ENCODE data around the gene TMEM132C.

The TMEM132C gene

DNA sequence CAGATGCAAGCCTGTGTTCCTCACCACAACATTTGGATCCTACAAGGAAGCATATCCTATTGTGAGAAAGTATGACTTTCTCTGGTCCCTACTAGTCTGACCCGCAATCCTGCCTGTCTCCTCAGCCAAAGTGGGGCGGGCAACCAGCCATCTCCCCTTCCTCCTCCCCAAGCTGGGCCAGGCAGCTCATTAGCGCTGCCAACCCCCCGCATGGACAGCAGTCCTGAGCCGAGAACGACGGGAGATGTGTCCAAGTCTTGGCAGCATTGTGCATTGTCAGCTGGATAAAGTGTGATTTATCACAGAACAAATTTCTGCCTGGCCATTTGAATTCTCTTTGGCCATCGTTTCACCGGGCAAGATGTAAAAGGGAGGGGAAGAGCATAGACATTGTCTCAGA, 417.4 kb downstream of the TMEM132C start:
- no peaks in the 10 kb centered on the region for H3K27me3 Mint-ChIP-seq
- H3K4me3 Mint-ChIP-seq = no peak overlapping the region
- DNase-seq = no peak
- no peak overlapping the region for H3K27ac Mint-ChIP-seq
- no peaks in the 10 kb centered on the region for H3K4me1 Mint-ChIP-seq
- peaks cover 18% of the 10 kb centered on the region for H3K9me3 Mint-ChIP-seq
- H3K36me3 Mint-ChIP-seq = no peaks in the 10 kb centered on the region
- CTCF ChIA-PET = no interaction called here

DNA sequence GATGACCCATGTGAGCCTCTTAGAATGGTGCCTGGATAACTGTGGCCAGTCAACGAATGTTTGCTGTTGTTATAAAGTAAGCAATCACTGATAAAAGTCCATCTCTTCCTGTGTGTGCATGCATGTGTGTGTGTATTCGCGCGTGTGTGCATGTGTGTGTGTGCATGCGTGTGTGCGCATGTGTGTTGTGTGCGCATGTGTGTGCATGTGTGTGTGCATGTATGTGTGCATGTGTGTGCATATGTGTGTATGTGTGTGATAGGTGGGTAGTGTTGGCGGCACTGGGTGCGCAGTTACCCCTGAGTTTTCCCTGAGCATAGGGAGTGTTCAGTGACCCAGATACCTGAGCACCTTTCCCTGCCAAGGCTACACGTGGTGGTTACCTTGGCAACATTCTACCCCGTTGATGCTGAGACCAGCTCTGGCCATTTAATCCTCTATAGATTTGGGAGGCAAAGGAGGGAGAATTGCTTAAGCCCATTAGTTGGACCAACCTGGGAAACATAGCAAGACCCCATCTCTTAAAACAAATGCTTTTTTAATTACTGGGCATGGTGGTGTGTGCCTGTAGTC, 419.0 kb downstream of the TMEM132C start:
- no peaks in the 10 kb centered on the region for H3K27me3 Mint-ChIP-seq
- CTCF ChIA-PET = no interaction called here
- DNase-seq = no peak
- peaks cover 18% of the 10 kb centered on the region for H3K9me3 Mint-ChIP-seq
- no peaks in the 10 kb centered on the region for H3K36me3 Mint-ChIP-seq
- no peak overlapping the region for H3K27ac Mint-ChIP-seq
- no peak overlapping the region for H3K4me3 Mint-ChIP-seq
- no peaks in the 10 kb centered on the region for H3K4me1 Mint-ChIP-seq

DNA sequence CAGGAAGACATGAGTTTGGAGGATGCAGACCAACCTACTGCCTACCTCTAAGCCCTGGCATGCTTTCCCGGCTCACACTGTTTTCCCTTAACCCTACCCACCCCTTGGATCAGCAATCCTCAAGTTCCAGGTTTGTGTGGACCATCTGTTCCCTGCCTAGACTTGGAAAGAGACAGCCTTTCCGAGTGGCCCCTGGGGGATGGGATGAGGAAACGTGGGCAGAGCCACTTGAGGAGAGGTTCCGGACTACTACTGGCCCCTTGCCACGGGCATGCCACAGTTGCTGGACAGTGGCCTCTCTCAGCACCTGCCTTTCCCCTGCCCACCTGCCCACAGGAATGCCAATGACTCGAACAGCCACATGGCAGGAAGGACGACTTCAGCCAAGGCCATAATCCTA, 420.9 kb downstream of the TMEM132C start:
- Mint-ChIP-seq H3K9me3 (peaks cover 15% of the 10 kb centered on the region), H3K36me3 (no peaks in the 10 kb centered on the region), H3K4me1 (no peaks in the 10 kb centered on the region), H3K27me3 (no peaks in the 10 kb centered on the region), H3K4me3 (no peak overlapping the region), H3K27ac (no peak overlapping the region)
- CTCF ChIA-PET = no interaction called here
- DNase-seq = no peak

DNA sequence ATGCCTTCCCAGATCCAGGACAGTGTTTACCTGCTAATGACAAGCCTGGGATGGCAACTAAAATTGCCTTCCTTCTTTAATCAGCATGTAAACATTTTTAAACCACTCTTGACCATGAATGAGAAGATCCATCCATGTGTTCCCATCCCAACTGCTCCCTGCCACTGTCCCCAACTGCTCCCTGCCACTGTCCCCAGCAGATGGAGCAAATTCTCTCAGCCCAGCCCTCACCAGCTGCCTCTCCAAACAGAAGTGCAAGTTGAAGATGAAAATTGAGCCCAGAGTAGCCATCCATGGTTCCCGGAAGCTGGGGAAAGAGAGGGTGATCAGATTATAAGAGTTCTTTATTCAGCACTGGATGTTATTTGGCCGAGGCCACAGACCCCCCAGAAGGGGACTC, 423.7 kb downstream of the TMEM132C start:
- CTCF ChIA-PET = no interaction called here
- no peaks in the 10 kb centered on the region for H3K36me3 Mint-ChIP-seq
- H3K4me1 Mint-ChIP-seq = no peaks in the 10 kb centered on the region
- DNase-seq = no peak
- no peak overlapping the region for H3K4me3 Mint-ChIP-seq
- H3K27me3 Mint-ChIP-seq = no peaks in the 10 kb centered on the region
- no peak overlapping the region for H3K27ac Mint-ChIP-seq
- H3K9me3 Mint-ChIP-seq = peaks cover 14% of the 10 kb centered on the region

DNA sequence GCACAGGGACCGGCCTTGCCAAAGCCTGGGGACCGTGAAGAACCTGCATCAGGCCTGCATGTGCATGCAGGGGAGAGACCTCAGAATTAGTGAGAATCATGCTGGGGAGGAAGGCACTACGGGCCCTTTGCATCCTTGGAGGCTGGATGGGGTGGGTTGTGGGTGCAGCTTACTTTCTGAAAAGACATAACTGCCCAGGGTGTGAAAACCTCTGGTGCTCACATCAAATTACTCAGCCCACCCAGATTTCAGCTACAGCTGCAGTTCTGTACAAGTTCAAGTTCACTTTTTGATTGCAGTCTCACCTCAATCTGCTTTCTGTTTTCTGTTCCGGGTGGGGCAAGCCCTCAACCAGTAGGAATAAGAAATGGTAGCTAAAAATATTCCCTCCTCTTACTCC, 426.1 kb downstream of the TMEM132C start:
- Mint-ChIP-seq H3K36me3 (no peaks in the 10 kb centered on the region), H3K4me1 (no peaks in the 10 kb centered on the region), H3K27me3 (no peaks in the 10 kb centered on the region), H3K4me3 (no peak overlapping the region), H3K27ac (no peak overlapping the region), H3K9me3 (peaks cover 18% of the 10 kb centered on the region)
- CTCF ChIA-PET = no interaction called here
- DNase-seq = no peak

DNA sequence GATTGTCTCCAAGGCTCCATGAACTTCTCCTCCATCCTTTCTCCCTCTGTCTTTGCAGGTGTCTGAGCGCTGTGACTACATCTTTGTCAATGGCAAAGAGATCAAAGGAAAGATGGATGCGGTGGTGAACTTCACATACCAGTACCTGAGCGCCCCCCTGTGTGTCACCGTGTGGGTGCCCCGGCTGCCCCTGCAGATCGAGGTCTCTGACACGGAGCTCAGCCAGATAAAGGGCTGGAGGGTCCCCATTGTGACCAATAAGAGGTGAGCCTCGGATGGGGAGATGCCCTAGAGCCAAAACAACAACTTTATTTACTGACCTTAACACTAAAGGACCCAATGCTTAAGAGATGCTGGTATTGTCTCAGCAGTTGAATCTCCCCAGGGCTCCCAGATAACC, 426.8 kb downstream of the TMEM132C start:
- Mint-ChIP-seq H3K36me3 (no peaks in the 10 kb centered on the region), H3K4me1 (no peaks in the 10 kb centered on the region), H3K4me3 (no peak overlapping the region), H3K27ac (no peak overlapping the region), H3K9me3 (peaks cover 19% of the 10 kb centered on the region), H3K27me3 (no peaks in the 10 kb centered on the region)
- no peak for DNase-seq
- CTCF ChIA-PET = no interaction called here

DNA sequence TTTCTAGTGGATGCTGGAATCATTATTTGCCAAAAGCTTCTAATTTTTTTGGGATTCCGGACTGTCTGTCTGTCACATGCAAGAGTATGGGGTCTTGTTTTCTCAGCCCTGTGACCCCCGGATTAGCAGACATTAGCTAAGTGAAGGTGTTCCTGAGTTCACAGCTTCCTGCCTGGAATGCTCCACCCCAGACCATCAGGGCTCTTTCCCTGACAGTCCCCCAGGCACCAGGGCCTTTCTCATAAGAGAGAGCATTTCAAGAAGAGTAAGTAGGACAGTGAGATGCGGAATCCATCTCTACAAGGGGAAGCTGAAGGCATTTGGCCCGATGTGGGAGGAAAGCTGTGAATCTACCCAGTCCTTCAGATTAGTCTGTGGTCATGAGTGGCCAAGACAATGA, 427.5 kb downstream of the TMEM132C start:
- DNase-seq = no peak
- H3K4me3 Mint-ChIP-seq = no peak overlapping the region
- H3K27ac Mint-ChIP-seq = no peak overlapping the region
- peaks cover 20% of the 10 kb centered on the region for H3K9me3 Mint-ChIP-seq
- CTCF ChIA-PET = no interaction called here
- H3K27me3 Mint-ChIP-seq = no peaks in the 10 kb centered on the region
- H3K36me3 Mint-ChIP-seq = no peaks in the 10 kb centered on the region
- no peaks in the 10 kb centered on the region for H3K4me1 Mint-ChIP-seq

DNA sequence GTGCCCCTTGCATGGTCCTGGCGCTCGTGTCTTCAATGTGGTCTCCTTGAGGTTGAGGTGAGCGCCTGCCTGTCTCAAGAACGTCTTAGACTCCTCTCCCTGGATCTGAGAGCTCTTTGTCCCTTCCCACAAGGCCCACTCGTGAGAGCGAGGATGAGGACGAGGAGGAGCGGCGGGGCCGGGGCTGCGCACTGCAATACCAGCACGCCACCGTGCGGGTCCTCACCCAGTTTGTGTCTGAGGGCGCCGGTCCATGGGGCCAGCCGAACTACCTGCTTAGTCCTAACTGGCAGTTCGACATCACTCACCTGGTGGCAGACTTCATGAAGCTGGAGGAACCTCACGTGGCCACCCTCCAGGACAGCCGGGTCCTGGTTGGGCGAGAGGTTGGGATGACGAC, 428.7 kb downstream of the TMEM132C start:
- no peak overlapping the region for H3K4me3 Mint-ChIP-seq
- peaks cover 20% of the 10 kb centered on the region for H3K9me3 Mint-ChIP-seq
- H3K36me3 Mint-ChIP-seq = no peaks in the 10 kb centered on the region
- H3K27me3 Mint-ChIP-seq = no peaks in the 10 kb centered on the region
- H3K4me1 Mint-ChIP-seq = no peaks in the 10 kb centered on the region
- DNase-seq = no peak
- H3K27ac Mint-ChIP-seq = no peak overlapping the region
- CTCF ChIA-PET = no interaction called here

DNA sequence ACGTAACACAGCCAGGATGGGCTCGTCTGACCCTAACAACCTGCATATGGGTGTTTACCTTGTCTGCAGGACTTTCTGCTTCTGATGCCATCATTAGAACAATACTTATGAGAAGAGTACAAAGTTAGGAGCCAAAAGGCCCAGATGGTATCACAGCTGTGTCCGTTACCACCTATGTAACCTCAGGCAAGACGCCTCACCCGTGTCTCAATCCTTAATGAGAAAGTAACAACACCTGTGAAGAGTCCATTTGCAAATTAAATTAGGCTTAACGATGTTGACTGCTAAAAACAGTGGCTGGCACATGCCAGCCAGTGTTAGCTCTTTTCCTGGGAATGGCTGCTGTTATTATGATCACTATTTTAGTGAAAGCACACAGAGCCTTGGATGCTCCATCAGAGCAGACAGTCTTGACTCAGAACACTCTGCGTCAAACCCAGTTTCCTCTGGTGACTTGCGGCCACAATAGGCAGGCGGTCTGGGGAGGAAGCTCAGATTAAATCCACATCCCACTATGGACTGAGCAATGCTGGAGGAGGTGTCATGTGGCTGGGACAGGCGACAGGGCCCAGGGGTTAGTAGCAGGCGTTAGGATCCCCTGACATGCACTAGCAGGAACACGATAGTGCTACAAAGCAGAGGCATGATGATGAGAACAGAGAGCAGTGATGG, 431.5 kb downstream of the TMEM132C start:
- CTCF ChIA-PET = no interaction called here
- Mint-ChIP-seq H3K27ac (no peak overlapping the region), H3K4me1 (no peaks in the 10 kb centered on the region), H3K36me3 (no peaks in the 10 kb centered on the region), H3K4me3 (no peak overlapping the region), H3K9me3 (peaks cover 27% of the 10 kb centered on the region), H3K27me3 (no peaks in the 10 kb centered on the region)
- no peak for DNase-seq

DNA sequence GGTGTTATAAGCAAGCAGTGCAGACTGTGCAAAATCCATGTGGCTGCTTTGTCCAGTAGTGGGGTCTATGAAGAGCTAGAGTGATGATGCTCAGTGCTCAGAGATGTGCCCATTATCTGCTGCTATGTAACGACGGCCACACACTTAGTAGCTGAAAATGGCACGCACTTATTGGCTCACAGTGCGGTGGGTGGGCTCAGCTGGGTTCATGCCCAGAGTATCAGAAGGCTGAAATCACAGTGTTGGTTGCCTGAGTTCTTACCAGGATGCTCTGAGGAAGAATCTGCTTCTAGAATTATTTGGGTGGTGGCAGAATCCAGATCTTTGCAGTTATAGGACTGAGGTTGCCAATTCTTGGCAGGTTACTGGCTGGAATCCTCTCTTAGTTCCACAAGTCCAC, 432.1 kb downstream of the TMEM132C start:
- no peaks in the 10 kb centered on the region for H3K4me1 Mint-ChIP-seq
- no peak for DNase-seq
- CTCF ChIA-PET = no interaction called here

DNA sequence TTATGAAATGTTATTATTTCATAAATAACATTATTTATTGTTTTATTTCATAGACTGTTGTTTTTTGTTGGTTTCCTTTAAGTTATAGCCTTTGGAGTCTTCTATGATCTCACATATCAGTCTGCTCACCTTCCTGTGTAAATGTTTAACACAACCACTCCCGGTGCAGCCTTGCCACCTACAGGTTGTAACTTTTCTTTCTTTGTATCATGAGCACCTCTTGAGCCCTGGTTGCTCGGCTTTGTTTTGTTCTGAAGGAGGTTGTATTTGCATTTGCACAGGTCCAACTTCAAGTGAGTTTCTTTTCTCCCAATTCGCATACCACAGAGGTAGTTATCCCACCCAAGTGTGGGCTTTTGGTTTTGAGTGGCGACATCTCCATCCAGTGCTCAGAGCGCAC, 435.4 kb downstream of the TMEM132C start:
- CTCF ChIA-PET = no interaction called here
- DNase-seq = no peak
- Mint-ChIP-seq H3K4me1 (no peaks in the 10 kb centered on the region), H3K36me3 (no peaks in the 10 kb centered on the region), H3K27me3 (no peaks in the 10 kb centered on the region), H3K9me3 (peaks cover 21% of the 10 kb centered on the region), H3K4me3 (no peak overlapping the region), H3K27ac (no peak overlapping the region)

More for the DNA sequence above, 432.1 kb downstream of the TMEM132C start:
- Mint-ChIP-seq H3K36me3 (no peaks in the 10 kb centered on the region), H3K27ac (no peak overlapping the region), H3K27me3 (no peaks in the 10 kb centered on the region), H3K4me3 (no peak overlapping the region), H3K9me3 (peaks cover 30% of the 10 kb centered on the region)

DNA sequence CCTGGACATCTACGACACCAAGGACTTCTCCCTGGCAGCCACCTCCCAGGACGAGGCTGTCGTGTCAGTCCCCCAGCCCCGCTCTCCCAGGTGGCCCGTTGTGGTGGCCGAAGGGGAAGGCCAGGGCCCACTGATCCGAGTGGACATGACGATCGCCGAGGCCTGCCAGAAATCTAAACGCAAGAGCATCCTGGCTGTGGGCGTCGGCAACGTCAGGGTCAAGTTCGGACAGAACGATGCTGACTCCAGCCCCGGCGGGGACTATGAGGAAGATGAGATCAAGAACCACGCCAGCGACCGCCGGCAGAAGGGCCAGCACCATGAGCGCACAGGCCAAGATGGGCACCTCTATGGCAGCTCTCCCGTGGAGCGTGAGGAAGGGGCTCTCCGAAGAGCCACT, 438.2 kb downstream of the TMEM132C start:
- CTCF ChIA-PET = no interaction called here

DNA sequence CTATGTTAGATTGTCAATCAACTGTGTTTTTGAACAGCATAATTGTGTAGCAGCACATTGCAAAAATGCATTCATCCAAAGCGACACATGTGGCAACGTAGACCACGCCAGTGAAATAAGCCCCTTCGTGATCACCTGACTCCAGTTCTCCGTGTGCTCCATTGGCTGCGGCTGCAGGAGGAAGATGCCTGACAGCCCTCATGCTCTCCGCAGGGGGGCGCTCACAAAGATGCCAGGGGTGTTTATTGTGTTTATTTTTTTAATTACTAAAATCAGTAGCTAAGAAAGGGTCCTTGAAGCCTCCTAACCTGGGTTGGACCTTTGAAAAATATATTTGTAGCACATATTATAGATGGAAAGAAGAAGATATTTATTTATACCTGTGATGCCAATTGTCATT, 440.5 kb downstream of the TMEM132C start:
- Mint-ChIP-seq H3K36me3 (no peaks in the 10 kb centered on the region), H3K4me1 (no peaks in the 10 kb centered on the region), H3K27ac (no peak overlapping the region), H3K27me3 (no peaks in the 10 kb centered on the region), H3K9me3 (peaks cover 16% of the 10 kb centered on the region), H3K4me3 (no peak overlapping the region)
- CTCF ChIA-PET = no interaction called here
- DNase-seq = no peak

More for the DNA sequence above, 438.2 kb downstream of the TMEM132C start:
- Mint-ChIP-seq H3K9me3 (peaks cover 14% of the 10 kb centered on the region), H3K4me3 (no peak overlapping the region), H3K27ac (no peak overlapping the region), H3K27me3 (no peaks in the 10 kb centered on the region), H3K36me3 (no peaks in the 10 kb centered on the region), H3K4me1 (no peaks in the 10 kb centered on the region)
- DNase-seq = no peak

DNA sequence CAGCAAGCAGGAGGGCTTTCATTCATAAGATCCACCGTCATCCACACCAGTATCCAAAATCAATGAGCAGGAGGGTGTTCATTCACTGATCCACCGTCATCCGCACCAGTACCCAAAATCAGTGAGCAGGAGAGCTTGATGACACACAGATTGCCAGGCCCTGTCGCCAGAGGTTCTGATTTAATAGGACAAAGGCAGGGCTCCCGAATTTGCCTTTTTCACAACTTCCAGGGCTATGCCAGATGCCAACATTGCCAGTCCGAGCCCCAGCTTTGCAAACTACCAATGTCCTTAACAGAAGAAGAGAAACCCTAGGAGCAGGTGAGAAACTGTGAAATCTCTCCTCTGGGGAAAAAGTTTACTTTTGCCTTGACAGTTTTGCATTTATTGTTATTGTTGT, 441.8 kb downstream of the TMEM132C start:
- DNase-seq = no peak
- H3K27me3 Mint-ChIP-seq = no peaks in the 10 kb centered on the region
- peaks cover 8% of the 10 kb centered on the region for H3K9me3 Mint-ChIP-seq
- no peak overlapping the region for H3K27ac Mint-ChIP-seq
- H3K4me1 Mint-ChIP-seq = no peaks in the 10 kb centered on the region
- no peaks in the 10 kb centered on the region for H3K36me3 Mint-ChIP-seq
- H3K4me3 Mint-ChIP-seq = no peak overlapping the region
- CTCF ChIA-PET = no interaction called here

DNA sequence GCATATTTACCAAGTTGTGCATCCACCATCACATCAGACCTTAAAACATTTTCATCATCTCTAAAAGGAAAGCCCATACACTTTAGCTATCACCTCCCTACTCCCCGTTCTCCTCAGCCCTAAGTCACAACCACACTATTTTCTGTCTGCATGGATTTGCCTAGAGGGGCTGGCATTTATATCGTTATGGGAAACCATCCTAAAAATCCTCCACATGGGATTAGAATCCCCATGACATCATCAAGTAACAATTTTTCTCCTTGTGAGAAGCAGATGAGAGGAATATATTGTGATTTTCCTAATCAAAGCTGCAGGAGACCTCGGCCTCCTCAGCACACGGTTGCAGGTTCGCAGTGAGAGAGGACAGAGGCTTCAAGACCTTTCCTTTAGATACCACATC, 442.7 kb downstream of the TMEM132C start:
- H3K9me3 Mint-ChIP-seq = peaks cover 7% of the 10 kb centered on the region
- no peaks in the 10 kb centered on the region for H3K36me3 Mint-ChIP-seq
- H3K27me3 Mint-ChIP-seq = no peaks in the 10 kb centered on the region
- no peak for DNase-seq
- no peak overlapping the region for H3K27ac Mint-ChIP-seq
- no peaks in the 10 kb centered on the region for H3K4me1 Mint-ChIP-seq
- H3K4me3 Mint-ChIP-seq = no peak overlapping the region
- CTCF ChIA-PET = no interaction called here

DNA sequence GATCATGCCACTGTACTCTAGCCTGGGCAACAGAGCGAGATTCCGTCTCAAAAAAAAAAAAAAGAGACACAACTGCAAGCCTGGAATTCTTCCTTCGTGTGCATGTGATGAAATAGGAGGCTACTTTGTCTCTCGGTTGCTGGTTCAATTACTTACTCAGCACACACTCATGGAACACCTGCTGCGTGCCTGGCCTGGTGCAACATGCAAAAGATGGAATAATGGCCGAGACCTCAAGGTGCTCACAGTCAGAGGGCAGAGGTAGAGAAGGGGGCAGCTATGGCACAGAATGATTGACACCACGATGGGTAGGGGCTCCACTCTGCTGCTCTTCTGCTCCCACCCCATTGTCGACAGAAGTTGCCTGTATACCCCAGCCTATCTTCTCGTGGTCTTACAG, 444.5 kb downstream of the TMEM132C start:
- no peaks in the 10 kb centered on the region for H3K36me3 Mint-ChIP-seq
- no peaks in the 10 kb centered on the region for H3K4me1 Mint-ChIP-seq
- CTCF ChIA-PET = no interaction called here
- H3K9me3 Mint-ChIP-seq = peaks cover 9% of the 10 kb centered on the region
- H3K27me3 Mint-ChIP-seq = no peaks in the 10 kb centered on the region
- DNase-seq = no peak
- H3K27ac Mint-ChIP-seq = no peak overlapping the region
- H3K4me3 Mint-ChIP-seq = no peak overlapping the region

All from activated naive CD4-positive, alpha-beta T cell treated with anti-CD3 and anti-CD28 coated beads, Interleukin-2, amount 10 ng/mL, durations not matched to agents 7 days and 5 days (primary cell).